HEK293T (cell line): ENCODE data around the gene GORASP1.

Experiments used
- ELF4 ChIP-seq: fragments of 450-650 bp; IDR thresholded peaks from 2 replicates; pipeline ENCODE4 v1.6.1; 2017; ENCODE audit warnings: antibody characterized with exemption
- FOXA1 ChIP-seq: fragments of 450-650 bp; IDR thresholded peaks from 2 replicates; pipeline ENCODE4 v1.6.1; 2016; ENCODE audit warnings: mild to moderate bottlenecking
- FOXK2 ChIP-seq: fragments of 450-650 bp; IDR thresholded peaks from 2 replicates; pipeline ENCODE4 v1.6.1; 2016; ENCODE audit warnings: mild to moderate bottlenecking
- HDGF ChIP-seq: fragments of 450-650 bp; IDR thresholded peaks from 2 replicates; pipeline ENCODE4 v1.6.1; 2017; ENCODE audit warnings: antibody characterized with exemption, borderline replicate concordance
- SP1 ChIP-seq: fragments of 450-650 bp; IDR thresholded peaks from 2 replicates; pipeline ENCODE4 v1.6.1; 2017

DNA sequence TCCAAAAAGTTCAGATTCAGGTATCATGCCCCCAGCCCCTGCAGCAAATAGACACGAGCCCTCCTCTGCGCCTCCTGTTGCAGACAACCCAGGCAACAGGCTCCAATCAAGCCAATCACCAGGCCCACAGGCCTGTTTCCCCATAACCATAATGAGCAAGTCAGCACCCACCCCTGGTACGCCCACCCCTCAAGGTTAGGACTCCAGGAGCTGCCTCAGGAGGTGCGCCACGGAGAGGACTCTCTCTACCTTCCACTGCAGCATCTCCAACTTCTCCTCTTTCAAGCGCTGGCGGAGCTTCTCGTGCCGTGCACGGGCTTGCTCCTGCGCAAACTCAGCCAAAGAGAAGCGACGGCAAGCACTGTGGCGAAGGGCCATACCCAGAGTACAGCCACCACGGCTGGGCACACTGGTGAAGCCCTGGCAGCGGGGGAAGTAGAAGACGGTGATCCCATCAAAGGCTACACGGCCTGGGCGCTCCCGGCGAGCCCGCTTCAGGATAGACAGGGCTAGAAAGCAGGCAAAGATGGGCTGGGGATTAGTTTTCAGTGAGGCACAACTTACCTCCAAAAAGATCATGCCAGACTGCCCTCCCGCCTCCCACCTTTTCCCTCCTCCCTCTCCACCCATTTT is 37.4 kb upstream of the GORASP1 start:
- no peak for TF ChIP-seq HDGF
- no peak for TF ChIP-seq FOXA1
- no peak for TF ChIP-seq ELF4
- TF ChIP-seq FOXK2: no peak
- TF ChIP-seq SP1: no peak
